Fibroblast of lung (primary cell): ENCODE measurements around the gene CYLD. TPM values are rescaled to one million over a fixed set of nuclear protein-coding genes. Genes with fewer than 3 reads are reported as not detected.

Experiments used
- DNase-seq, 2 donors: peaks; one replicate each; pipeline versions ENCODE4 v3.0.0 to v3.0.0-alpha.2; 2010; ENCODE audit warnings: low read depth in 2 of 2
- H2AFZ ChIP-seq: 2 replicates; pipeline ENCODE4 v1.5.1; 2012; ENCODE audit warnings: low read length, control low read depth, inconsistent platforms
- H3K27ac ChIP-seq: 2 replicates; pipeline ENCODE4 v1.5.1; 2011; ENCODE audit warnings: low read length, control low read depth; ENCODE audit not compliant: insufficient read depth
- H3K27me3 ChIP-seq: 2 replicates; pipeline ENCODE4 v1.5.1; 2011; ENCODE audit warnings: mild to moderate bottlenecking, low read length; ENCODE audit not compliant: control insufficient read depth, insufficient read depth
- H3K36me3 ChIP-seq: 2 replicates; pipeline ENCODE4 v1.5.1; 2011; ENCODE audit warnings: low read length; ENCODE audit not compliant: control insufficient read depth, insufficient read depth
- H3K4me1 ChIP-seq: 2 replicates; pipeline ENCODE4 v1.5.1; 2011; ENCODE audit warnings: low read length; ENCODE audit not compliant: control insufficient read depth, insufficient read depth; ENCODE audit errors: extremely low read depth
- H3K4me2 ChIP-seq: 2 replicates; pipeline ENCODE4 v1.5.1; 2011; ENCODE audit warnings: low read length, control low read depth; ENCODE audit not compliant: insufficient read depth; ENCODE audit errors: extremely low read depth
- H3K4me3 ChIP-seq, 4 experiments: fragments of 200-600 bp in 1 of 4; sonication (generic) in 1 of 4; replicated peaks in 1 of 4; 2 replicates each; pipeline ENCODE4 v1.5.1; 2011 to 2016; ENCODE audit warnings: low read length in 4 of 4, low read depth in 3 of 4, mild to moderate bottlenecking in 3 of 4, control low read depth in 2 of 4, inconsistent platforms in 1 of 4, mixed read lengths in 1 of 4; ENCODE audit not compliant: insufficient read depth in 1 of 4; ENCODE audit errors: control extremely low read depth in 1 of 4
- H3K79me2 ChIP-seq: 2 replicates; pipeline ENCODE4 v1.5.1; 2012; ENCODE audit warnings: mild to moderate bottlenecking, low read length, inconsistent platforms; ENCODE audit not compliant: control insufficient read depth, insufficient read depth
- H3K9ac ChIP-seq: 2 replicates; pipeline ENCODE4 v1.5.1; 2011; ENCODE audit warnings: mild to moderate bottlenecking, low read length, control low read depth; ENCODE audit not compliant: insufficient read depth
- H3K9me3 ChIP-seq: 2 replicates; pipeline ENCODE4 v1.5.1; 2012; ENCODE audit warnings: low read depth, low read length; ENCODE audit not compliant: control insufficient read depth, insufficient read depth
- H4K20me1 ChIP-seq: 2 replicates; pipeline ENCODE4 v1.5.1; 2011; ENCODE audit warnings: low read length; ENCODE audit not compliant: control insufficient read depth, insufficient read depth; ENCODE audit errors: extremely low read depth
- EZH2 ChIP-seq: IDR thresholded peaks from 2 replicates; pipeline ENCODE4 v1.5.1; 2012; ENCODE audit warnings: low read length, control low read depth, mild to moderate bottlenecking; ENCODE audit errors: missing control alignments
- polyA plus RNA-seq, 2 donors: library from polyadenylated mRNA; depleted of rRNA in 1 of 2; stranded (reverse) in 1 of 2; unstranded in 1 of 2; fragments of >200 nt; gene quantifications; 2 replicates each; pipeline ENCODE4 v1.2.1, GENCODE V29; 2011 to 2012; ENCODE audit warnings: missing spikeins in 1 of 2
- total RNA-seq: library from RNA; depleted of rRNA; stranded (reverse); fragments of >200 nt; gene quantifications from 2 replicates; pipeline ENCODE4 v1.2.1, GENCODE V29; 2014
- TF ChIP-seq, protein P1 (sequence below), 2 donors: IDR thresholded peaks in 1 of 2; conservative IDR thresholded peaks in 1 of 2; 1 replicate in 1 of 2; 2 replicates in 1 of 2; pipeline ENCODE4 v1.5.1; 2011 to 2012; ENCODE audit warnings: low read length in 2 of 2, control low read depth in 1 of 2, inconsistent platforms in 1 of 2, low read depth in 1 of 2, mild to moderate bottlenecking in 1 of 2

The CYLD gene
- total and polyA plus RNA-seq, 2 donors (not counting 1 experiment from before 2014, with no cell fraction given), result 22.1 to 66.7 TPM

DNA sequence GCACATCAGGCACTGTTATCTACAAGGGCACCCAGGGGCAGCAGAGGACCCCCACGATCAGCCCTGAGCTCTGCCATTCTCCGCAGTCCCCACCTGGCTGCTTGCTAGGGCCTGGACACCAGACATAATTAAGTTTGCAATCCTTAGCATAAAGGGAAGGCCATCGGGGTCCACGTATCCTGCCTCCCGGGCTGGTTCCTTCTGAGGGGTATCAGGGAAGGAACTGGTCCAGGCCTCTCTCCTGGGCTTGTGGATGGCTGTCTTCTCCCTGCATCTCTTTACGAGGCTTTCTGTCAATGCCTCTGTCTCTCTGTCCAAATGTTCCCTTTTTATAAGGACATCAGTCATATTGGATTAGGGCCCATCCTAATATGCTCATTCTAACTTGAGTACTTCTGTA is 77.8 kb downstream of the CYLD start:
- H3K79me2 ChIP-seq, result no peaks in the 10 kb centered on the region
- H3K4me3 ChIP-seq, result no peak overlapping the region
- no peak overlapping the region for H3K9ac ChIP-seq
- H3K36me3 ChIP-seq, result no peaks in the 10 kb centered on the region
- no peaks in the 10 kb centered on the region for H4K20me1 ChIP-seq
- DNase-seq, result no peak
- TF ChIP-seq EZH2, result no peak
- no peak overlapping the region for H3K27ac ChIP-seq
- no peak overlapping the region for H3K4me2 ChIP-seq
- H3K4me1 ChIP-seq, result no peaks in the 10 kb centered on the region
- no peaks in the 10 kb centered on the region for H3K9me3 ChIP-seq
- no peak overlapping the region for H2AFZ ChIP-seq
- H3K27me3 ChIP-seq, result no peaks in the 10 kb centered on the region

DNA sequence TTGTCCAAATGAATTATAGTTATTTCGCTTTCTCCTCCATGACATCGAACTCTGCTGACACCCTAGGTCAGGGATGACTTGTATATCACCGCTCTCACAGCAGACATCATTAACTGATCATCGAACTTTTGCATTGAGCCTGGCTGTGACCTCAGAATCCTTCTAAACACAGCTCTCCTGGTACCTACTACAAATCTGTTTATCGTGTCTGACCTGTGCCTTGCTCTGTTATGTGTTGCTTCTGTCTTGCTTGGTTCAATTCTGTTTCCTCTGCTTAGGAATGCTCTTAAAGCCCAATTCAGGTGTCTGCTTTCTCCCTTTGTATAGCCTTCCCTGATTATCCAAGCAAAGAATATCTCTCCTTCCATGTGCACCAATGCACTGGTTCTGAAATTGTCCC is 78.3 kb downstream of the CYLD start:
- H3K9ac ChIP-seq, result no peak overlapping the region
- H4K20me1 ChIP-seq, result no peaks in the 10 kb centered on the region
- H3K79me2 ChIP-seq, result no peaks in the 10 kb centered on the region
- H3K4me2 ChIP-seq, result no peak overlapping the region
- no peak for TF ChIP-seq EZH2
- TF ChIP-seq, protein P1, sequence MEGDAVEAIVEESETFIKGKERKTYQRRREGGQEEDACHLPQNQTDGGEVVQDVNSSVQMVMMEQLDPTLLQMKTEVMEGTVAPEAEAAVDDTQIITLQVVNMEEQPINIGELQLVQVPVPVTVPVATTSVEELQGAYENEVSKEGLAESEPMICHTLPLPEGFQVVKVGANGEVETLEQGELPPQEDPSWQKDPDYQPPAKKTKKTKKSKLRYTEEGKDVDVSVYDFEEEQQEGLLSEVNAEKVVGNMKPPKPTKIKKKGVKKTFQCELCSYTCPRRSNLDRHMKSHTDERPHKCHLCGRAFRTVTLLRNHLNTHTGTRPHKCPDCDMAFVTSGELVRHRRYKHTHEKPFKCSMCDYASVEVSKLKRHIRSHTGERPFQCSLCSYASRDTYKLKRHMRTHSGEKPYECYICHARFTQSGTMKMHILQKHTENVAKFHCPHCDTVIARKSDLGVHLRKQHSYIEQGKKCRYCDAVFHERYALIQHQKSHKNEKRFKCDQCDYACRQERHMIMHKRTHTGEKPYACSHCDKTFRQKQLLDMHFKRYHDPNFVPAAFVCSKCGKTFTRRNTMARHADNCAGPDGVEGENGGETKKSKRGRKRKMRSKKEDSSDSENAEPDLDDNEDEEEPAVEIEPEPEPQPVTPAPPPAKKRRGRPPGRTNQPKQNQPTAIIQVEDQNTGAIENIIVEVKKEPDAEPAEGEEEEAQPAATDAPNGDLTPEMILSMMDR (conservative IDR thresholded peaks at IDR 0.05 in 1 of 2, IDR thresholded peaks at IDR 0.05 in 1 of 2; ENCODE audit: low read depth in 1 of 2, low read length in 2 of 2), result no peak
- H3K27me3 ChIP-seq, result no peaks in the 10 kb centered on the region
- no peak overlapping the region for H2AFZ ChIP-seq
- no peaks in the 10 kb centered on the region for H3K4me1 ChIP-seq
- H3K9me3 ChIP-seq, result no peaks in the 10 kb centered on the region
- DNase-seq, result no peak
- H3K36me3 ChIP-seq, result no peaks in the 10 kb centered on the region
- H3K27ac ChIP-seq, result no peak overlapping the region
- H3K4me3 ChIP-seq, result no peak overlapping the region

DNA sequence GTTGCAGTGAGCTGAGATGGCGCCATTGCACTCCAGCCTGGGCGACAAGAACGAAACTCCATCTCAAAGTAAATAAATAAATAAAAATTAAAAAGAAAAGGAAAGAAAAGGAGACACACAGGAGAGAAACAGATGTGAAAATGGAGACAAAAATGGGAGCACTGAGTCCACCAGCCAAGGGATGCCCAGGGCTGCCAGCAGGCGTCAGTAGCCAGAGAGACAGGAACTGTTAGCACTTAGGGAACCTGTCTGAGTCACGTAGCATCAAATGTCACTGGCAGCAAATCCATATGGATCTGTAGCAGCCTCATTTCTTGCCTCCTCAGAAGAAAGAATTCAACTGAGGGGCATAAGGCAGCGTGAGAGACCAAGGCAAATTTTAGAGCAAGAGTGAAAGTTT is 79.7 kb downstream of the CYLD start:
- no peak overlapping the region for H3K4me2 ChIP-seq
- no peak overlapping the region for H3K27ac ChIP-seq
- no peak overlapping the region for H3K9ac ChIP-seq
- no peaks in the 10 kb centered on the region for H4K20me1 ChIP-seq
- no peaks in the 10 kb centered on the region for H3K36me3 ChIP-seq
- no peaks in the 10 kb centered on the region for H3K9me3 ChIP-seq
- no peak for DNase-seq
- H3K4me3 ChIP-seq, result no peak overlapping the region
- H2AFZ ChIP-seq, result no peak overlapping the region
- no peaks in the 10 kb centered on the region for H3K4me1 ChIP-seq
- H3K79me2 ChIP-seq, result no peaks in the 10 kb centered on the region
- no peak for TF ChIP-seq EZH2
- TF ChIP-seq, protein P1 (conservative IDR thresholded peaks at IDR 0.05 in 1 of 2, IDR thresholded peaks at IDR 0.05 in 1 of 2; ENCODE audit: low read depth in 1 of 2, low read length in 2 of 2), result no peak
- H3K27me3 ChIP-seq, result no peaks in the 10 kb centered on the region

DNA sequence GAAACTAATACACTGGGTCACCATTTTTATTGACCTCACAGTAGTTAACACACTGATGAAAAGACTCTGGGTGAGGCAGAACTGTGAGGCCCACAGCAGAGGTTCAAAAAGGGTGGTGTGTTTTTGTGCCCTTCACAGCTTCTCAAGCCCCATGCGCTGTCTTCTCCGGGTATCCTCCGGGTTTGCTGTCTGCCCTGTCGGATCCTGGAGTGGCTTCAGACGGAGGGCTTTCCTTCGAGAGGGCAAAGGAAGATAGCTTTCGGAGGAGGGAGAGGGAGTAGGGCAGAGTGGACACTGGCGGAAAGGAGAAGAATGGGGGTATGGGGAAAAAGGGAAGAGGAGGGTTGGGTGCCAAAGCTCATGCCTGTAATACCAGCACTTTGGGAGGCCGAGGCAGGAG is 80.8 kb downstream of the CYLD start:
- H3K4me2 ChIP-seq, result no peak overlapping the region
- no peaks in the 10 kb centered on the region for H4K20me1 ChIP-seq
- H3K36me3 ChIP-seq, result no peaks in the 10 kb centered on the region
- no peak for DNase-seq
- H3K4me1 ChIP-seq, result no peaks in the 10 kb centered on the region
- no peak overlapping the region for H3K9ac ChIP-seq
- no peaks in the 10 kb centered on the region for H3K9me3 ChIP-seq
- H3K4me3 ChIP-seq, result no peak overlapping the region
- H3K79me2 ChIP-seq, result no peaks in the 10 kb centered on the region
- no peak overlapping the region for H2AFZ ChIP-seq
- H3K27me3 ChIP-seq, result no peaks in the 10 kb centered on the region
- H3K27ac ChIP-seq, result no peak overlapping the region
- TF ChIP-seq, protein P1 (conservative IDR thresholded peaks at IDR 0.05 in 1 of 2, IDR thresholded peaks at IDR 0.05 in 1 of 2; ENCODE audit: low read depth in 1 of 2, low read length in 2 of 2), result no peak
- no peak for TF ChIP-seq EZH2
